Epithelial cell of prostate (primary cell): ENCODE results near the gene CLTC.
A peak's percentile ranks its signal among the peaks of the same experiment; 100 is the strongest.
"Not testable (repeated sequence)": the region's sequence is repeated elsewhere in the genome, so short reads cannot be mapped to it uniquely, and the experiment has no call there.

Source experiments
- DNase-seq: peaks from one replicate; pipeline ENCODE4 v3.0.0-alpha.2; 2011; ENCODE audit warnings: low read depth, low spot score
- H3K27ac ChIP-seq: fragments of 450-650 bp; 2 replicates; pipeline ENCODE4 v1.5.1; 2017; ENCODE audit warnings: mild to moderate bottlenecking

CLTC gene

GRCh38 chr17:59632398-59632797 lies 12.7 kb downstream of the CLTC start:
- peak overlapping the region; percentile 3 for H3K27ac ChIP-seq
- DNase-seq, result no peak

GRCh38 chr17:59633658-59634359 lies 14.1 kb downstream of the CLTC start:
- DNase-seq, result no peak
- peak overlapping the region; percentile 23 for H3K27ac ChIP-seq

- no peak for DNase-seq
- H3K27ac ChIP-seq, result peak overlapping the region; percentile 23
These were observed 15.2 kb downstream of the CLTC start for GRCh38 chr17:59634632-59635541.

GRCh38 chr17:59637611-59638310 lies 18.1 kb downstream of the CLTC start:
- H3K27ac ChIP-seq, result no peak overlapping the region
- no peak for DNase-seq

GRCh38 chr17:59638553-59638952 lies 18.9 kb downstream of the CLTC start:
- H3K27ac ChIP-seq, result no peak overlapping the region
- no peak for DNase-seq

- peak overlapping the region; percentile 16 for H3K27ac ChIP-seq
- DNase-seq, result no peak
These were observed 22.2 kb downstream of the CLTC start for GRCh38 chr17:59641799-59642484.

GRCh38 chr17:59642565-59642964 lies 22.9 kb downstream of the CLTC start:
- DNase-seq, result no peak
- peak overlapping the region; percentile 16 for H3K27ac ChIP-seq

GRCh38 chr17:59643159-59644140 lies 23.8 kb downstream of the CLTC start:
- H3K27ac ChIP-seq, result no peak overlapping the region
- DNase-seq, result peak; percentile 26

- no peak for DNase-seq
- no peak overlapping the region for H3K27ac ChIP-seq
These were observed 27.6 kb downstream of the CLTC start for GRCh38 chr17:59647288-59647687.

- no peak overlapping the region for H3K27ac ChIP-seq
- no peak for DNase-seq
These were observed 30.2 kb downstream of the CLTC start for GRCh38 chr17:59649886-59650285.

- no peak for DNase-seq
- no peak overlapping the region for H3K27ac ChIP-seq
These were observed 30.9 kb downstream of the CLTC start for GRCh38 chr17:59650642-59651041.

- H3K27ac ChIP-seq, result no peak overlapping the region
- no peak for DNase-seq
These were observed 31.7 kb downstream of the CLTC start for GRCh38 chr17:59651346-59651745.

- no peak overlapping the region for H3K27ac ChIP-seq
- no peak for DNase-seq
These were observed 32.4 kb downstream of the CLTC start for GRCh38 chr17:59652119-59652518.

GRCh38 chr17:59656624-59657023 lies 36.9 kb downstream of the CLTC start:
- DNase-seq, H3K27ac ChIP-seq: not testable (repeated sequence)

GRCh38 chr17:59666235-59666634 lies 46.5 kb downstream of the CLTC start:
- DNase-seq, result no peak
- peak overlapping the region; percentile 62 for H3K27ac ChIP-seq

GRCh38 chr17:59668816-59669215 lies 49.1 kb downstream of the CLTC start:
- DNase-seq, result no peak
- H3K27ac ChIP-seq, result peak overlapping the region; percentile 62

- no peak for DNase-seq
- peak overlapping the region; percentile 62 for H3K27ac ChIP-seq
These were observed 49.7 kb downstream of the CLTC start for GRCh38 chr17:59669411-59669810.

- H3K27ac ChIP-seq, result peak overlapping the region; percentile 62
- no peak for DNase-seq
These were observed 50.2 kb downstream of the CLTC start for GRCh38 chr17:59669944-59670343.

GRCh38 chr17:59671386-59671785 lies 51.7 kb downstream of the CLTC start:
- H3K27ac ChIP-seq, result peak overlapping the region; percentile 62

More at GRCh38 chr17:59671386-59671785, 51.7 kb downstream of the CLTC start:
- DNase-seq, result no peak
